H1 (cell line): ENCODE results near the gene SCAMP4. TPM values are rescaled to one million over a fixed set of nuclear protein-coding genes. Genes with fewer than 3 reads are reported as not detected.

Experiments
- CTCF ChIA-PET: fragments of 300-600 bp; sonication (Branson Sonifier 250); formaldehyde crosslinking; loops from one replicate; lab custom pipeline; 2021; ENCODE audit not compliant: partially characterized antibody; lab: Charles Lee
- POLR2A ChIA-PET: fragments of 300-600 bp; sonication (Branson Sonifier 250); formaldehyde crosslinking; loops from one replicate; lab custom pipeline; 2021; ENCODE audit warnings: inconsistent platforms; ENCODE audit not compliant: partially characterized antibody; lab: Charles Lee
- DNase-seq, 2 experiments: peaks; one replicate each; pipeline versions ENCODE4 v3.0.0 to v3.0.0-alpha.2; 2010 to 2022; ENCODE audit warnings: low spot score in 2 of 2, low read depth in 1 of 2, mixed read lengths in 1 of 2
- FAIRE-seq: peaks from 2 replicates; lab custom pipeline; 2011; peaks lifted over from hg19 to GRCh38; lab: Jason Lieb, UNC
- H2AFZ ChIP-seq: 2 replicates; pipeline ENCODE4 v1.8.1; 2012; ENCODE audit warnings: low read length, inconsistent platforms
- H2AK5ac ChIP-seq: 2 replicates; pipeline ENCODE4 v1.6.1; 2013; ENCODE audit warnings: low read depth, low read length
- H2BK120ac ChIP-seq: replicated peaks from 2 replicates; pipeline ENCODE3; 2013; ENCODE audit warnings: low read depth, low read length, inconsistent platforms
- H2BK12ac ChIP-seq: 2 replicates; pipeline ENCODE4 v1.6.1; 2013; ENCODE audit warnings: low read depth, low read length
- H2BK15ac ChIP-seq: 2 replicates; pipeline ENCODE4 v1.6.1; 2013; ENCODE audit warnings: low read length
- H2BK20ac ChIP-seq: 2 replicates; pipeline ENCODE4 v1.6.1; 2013; ENCODE audit warnings: low read length
- H2BK5ac ChIP-seq: 2 replicates; pipeline ENCODE4 v1.6.1; 2013; ENCODE audit warnings: low read depth, low read length
- H3K14ac ChIP-seq: 2 replicates; pipeline ENCODE4 v1.6.1; 2013; ENCODE audit warnings: inconsistent platforms; ENCODE audit not compliant: insufficient read length
- H3K18ac ChIP-seq: 2 replicates; pipeline ENCODE4 v1.6.1; 2013; ENCODE audit warnings: low read length; ENCODE audit errors: extremely low read depth
- H3K23ac ChIP-seq: 2 replicates; pipeline ENCODE4 v1.6.1; 2013; ENCODE audit warnings: inconsistent platforms; ENCODE audit not compliant: insufficient read length
- H3K23me2 ChIP-seq: 2 replicates; pipeline ENCODE4 v1.6.1; 2013; ENCODE audit warnings: low read depth, low read length
- H3K27ac ChIP-seq: 2 replicates; pipeline ENCODE4 v1.6.1; 2011; ENCODE audit warnings: low read depth, low read length, inconsistent platforms
- H3K27me3 ChIP-seq, 4 experiments: replicated peaks in 1 of 4; 1 replicate in 1 of 4; 2 replicates in 3 of 4; pipeline versions ENCODE4 v1.6.1 to v1.8.1; 2011 to 2013; ENCODE audit warnings: low read length in 3 of 4, mild to moderate bottlenecking in 3 of 4, inconsistent platforms in 2 of 4, mixed read lengths in 2 of 4, moderate library complexity in 1 of 4; ENCODE audit not compliant: control insufficient read depth in 3 of 4, insufficient read depth in 3 of 4; ENCODE audit errors: extremely low read depth in 1 of 4
- H3K36me3 ChIP-seq, 4 experiments: 2 replicates each; pipeline versions ENCODE4 v1.6.1 to v1.8.1; 2011 to 2013; ENCODE audit warnings: mild to moderate bottlenecking in 4 of 4, low read length in 3 of 4, moderate library complexity in 2 of 4, control low read depth in 1 of 4, inconsistent platforms in 1 of 4; ENCODE audit not compliant: insufficient read depth in 4 of 4, control insufficient read depth in 2 of 4
- H3K4ac ChIP-seq: replicated peaks from 2 replicates; pipeline ENCODE3; 2013; ENCODE audit warnings: low read length, low read depth, mixed read lengths, inconsistent platforms; ENCODE audit not compliant: insufficient read length
- H3K4me1 ChIP-seq, 4 experiments: replicated peaks in 1 of 4; 1 replicate in 1 of 4; 2 replicates in 3 of 4; pipeline versions ENCODE4 v1.6.1 to v1.8.1; 2011 to 2013; ENCODE audit warnings: low read length in 3 of 4, inconsistent platforms in 2 of 4, mixed read lengths in 1 of 4; ENCODE audit not compliant: insufficient read depth in 4 of 4, control insufficient read depth in 3 of 4
- H3K4me2 ChIP-seq, 2 experiments: 2 replicates each; pipeline versions ENCODE4 v1.6.1 to v1.8.1; 2011 to 2013; ENCODE audit warnings: low read depth in 2 of 2, low read length in 2 of 2, control low read depth in 1 of 2, inconsistent platforms in 1 of 2, mild to moderate bottlenecking in 1 of 2; ENCODE audit not compliant: insufficient read depth in 1 of 2
- H3K4me3 ChIP-seq, 4 experiments: fragments of 200-600, 300-600 bp in 1 of 4; sonication (generic), shearing (Covaris generic), sonication (Bioruptor Twin) in 1 of 4; 2 replicates each; pipeline versions ENCODE4 v1.5.1 to v1.8.1; 2011 to 2016; ENCODE audit warnings: low read length in 4 of 4, low read depth in 3 of 4, control low read depth in 2 of 4, inconsistent platforms in 2 of 4, mild to moderate bottlenecking in 2 of 4, mixed read lengths in 1 of 4, moderate library complexity in 1 of 4; ENCODE audit not compliant: insufficient read depth in 2 of 4; ENCODE audit errors: extremely low read depth in 1 of 4
- H3K56ac ChIP-seq: replicated peaks from 2 replicates; pipeline ENCODE3; 2013; ENCODE audit warnings: low read depth, mild to moderate bottlenecking, mixed read lengths, low read length, inconsistent platforms; ENCODE audit not compliant: insufficient read length
- H3K79me1 ChIP-seq: 2 replicates; pipeline ENCODE4 v1.6.1; 2013; ENCODE audit warnings: low read depth, low read length, control low read depth
- H3K79me2 ChIP-seq, 2 experiments: 2 replicates each; pipeline versions ENCODE4 v1.6.1 to v1.8.1; 2012 to 2013; ENCODE audit warnings: low read length in 2 of 2, mild to moderate bottlenecking in 2 of 2, inconsistent platforms in 1 of 2; ENCODE audit not compliant: insufficient read depth in 2 of 2, control insufficient read depth in 1 of 2
- H3K9ac ChIP-seq, 4 experiments: replicated peaks in 1 of 4; 1 replicate in 1 of 4; 2 replicates in 3 of 4; pipeline versions ENCODE4 v1.6.1 to v1.8.1; 2011 to 2013; ENCODE audit warnings: low read depth in 3 of 4, low read length in 3 of 4, control low read depth in 2 of 4, mild to moderate bottlenecking in 2 of 4, moderate library complexity in 2 of 4, inconsistent platforms in 1 of 4; ENCODE audit errors: extremely low read depth in 1 of 4
- H3K9me3 ChIP-seq, 2 experiments: 2 replicates each; pipeline versions ENCODE4 v1.6.1 to v1.8.1; 2012 to 2013; ENCODE audit warnings: mild to moderate bottlenecking in 2 of 2, moderate library complexity in 2 of 2, control low read depth in 1 of 2, inconsistent platforms in 1 of 2, low read depth in 1 of 2, low read length in 1 of 2, mixed read lengths in 1 of 2; ENCODE audit not compliant: insufficient read depth in 2 of 2
- H4K20me1 ChIP-seq, 2 experiments: replicated peaks in 1 of 2; 2 replicates each; pipeline versions ENCODE3 to v1.8.1; 2011 to 2013; ENCODE audit warnings: inconsistent platforms in 2 of 2, low read length in 2 of 2, mild to moderate bottlenecking in 1 of 2; ENCODE audit not compliant: insufficient read depth in 2 of 2, control insufficient read depth in 1 of 2
- H4K5ac ChIP-seq: 2 replicates; pipeline ENCODE4 v1.6.1; 2013; ENCODE audit warnings: low read length, low read depth, mixed read lengths, inconsistent platforms; ENCODE audit not compliant: insufficient read length
- H4K8ac ChIP-seq: 2 replicates; pipeline ENCODE4 v1.8.0; 2013; ENCODE audit warnings: mild to moderate bottlenecking, moderate library complexity, low read length, inconsistent platforms; ENCODE audit not compliant: insufficient read depth; ENCODE audit errors: extremely low read depth
- H4K91ac ChIP-seq: replicated peaks from 2 replicates; pipeline ENCODE3; 2013; ENCODE audit warnings: low read length, mixed read lengths, inconsistent platforms; ENCODE audit not compliant: insufficient read length
- CBX5 ChIP-seq: fragments of 300-800, 300-1000 bp; sonication (generic); IDR thresholded peaks from 2 replicates; pipeline ENCODE4 v1.7.1; 2016; ENCODE audit warnings: antibody characterized with exemption, low read length, low read depth
- GTF2F1 ChIP-seq: IDR thresholded peaks from 2 replicates; pipeline ENCODE4 v1.6.1; 2012; ENCODE audit warnings: low read depth, low read length, improper control_type of control experiment, borderline replicate concordance
- HDAC2 ChIP-seq, 2 experiments: fragments of 300-600 bp in 1 of 2; sonication (generic) in 1 of 2; IDR thresholded peaks; 2 replicates each; pipeline ENCODE4 v1.6.1; 2011 to 2012; ENCODE audit warnings: low read depth in 2 of 2, low read length in 2 of 2, mild to moderate bottlenecking in 2 of 2, moderate library complexity in 2 of 2, borderline replicate concordance in 1 of 2, inconsistent platforms in 1 of 2
- KDM4A ChIP-seq: IDR thresholded peaks from one replicate; pipeline ENCODE4 v1.7.1; 2012; ENCODE audit warnings: low read depth, mild to moderate bottlenecking, moderate library complexity, low read length, inconsistent platforms; ENCODE audit not compliant: severe bottlenecking
- NANOG ChIP-seq: IDR thresholded peaks from 2 replicates; pipeline ENCODE4 v1.6.1; 2011; ENCODE audit warnings: low read length, low read depth, mild to moderate bottlenecking, inconsistent platforms; ENCODE audit not compliant: insufficient read depth, poor library complexity, severe bottlenecking
- RFX5 ChIP-seq: IDR thresholded peaks from 2 replicates; pipeline ENCODE4 v1.6.1; 2011; ENCODE audit warnings: low read depth, low read length, improper control_type of control experiment, borderline replicate concordance
- RXRA ChIP-seq: IDR thresholded peaks from 2 replicates; pipeline ENCODE4 v1.6.1; 2011; ENCODE audit warnings: low read depth, mild to moderate bottlenecking, low read length, moderate library complexity; ENCODE audit not compliant: insufficient read depth
- TAF7 ChIP-seq: optimal IDR thresholded peaks from 2 replicates; pipeline ENCODE3; 2011; ENCODE audit warnings: low read depth, mild to moderate bottlenecking, inconsistent platforms, low read length, moderate library complexity, borderline replicate concordance
- TEAD4 ChIP-seq: IDR thresholded peaks from 2 replicates; pipeline ENCODE4 v1.6.1; 2012; ENCODE audit warnings: low read depth, low read length, inconsistent platforms, mixed read lengths
- WGBS, 2 experiments: shearing (Covaris generic) in 1 of 2; methylation state at CpG; one replicate each; pipeline versions ENCODE4 v1.1.6 to v1.1.7; 2013 to 2015; ENCODE audit warnings: low lambda C conversion rate in 2 of 2, mixed read lengths in 2 of 2, inconsistent platforms in 1 of 2, low coverage in 1 of 2, missing lambda C conversion rate in 1 of 2; ENCODE audit not compliant: insufficient replicate concordance in 2 of 2, insufficient coverage in 1 of 2, insufficient read length in 1 of 2; ENCODE audit errors: extremely low coverage in 1 of 2, missing lambda C conversion rate in 1 of 2; 5-methylcytosine and 5-hydroxymethylcytosine counted together
- polyA plus RNA-seq, 7 experiments: library from polyadenylated mRNA; depleted of rRNA in 3 of 7; stranded (reverse) in 5 of 7; unstranded in 2 of 7; fragments of >200 nt in 5 of 7; fragments of 200-250 nt in 2 of 7; gene quantifications; 1 replicate in 5 of 7; 2 replicates in 1 of 7; 4 replicates in 1 of 7; pipeline versions ENCODE4 v1.2.1 to v1.2.3, GENCODE V29; 2011 to 2013; ENCODE audit warnings: missing spikeins in 2 of 7, mixed read lengths in 2 of 7
- total RNA-seq: library from RNA; stranded (reverse); fragmentation: NEBNext Ultra II Directional; extraction: Animal tissue kit (Norgen Biotek cat#: 25700); gene quantifications from 2 replicates; pipeline ENCODE4 v1.2.1, GENCODE V29; 2021
- TF ChIP-seq, protein P1 (sequence below): IDR thresholded peaks from 2 replicates; pipeline ENCODE4 v1.6.1; 2011; ENCODE audit warnings: low read length, improper control_type of control experiment

The SCAMP4 gene
- total and polyA plus RNA-seq, 2 of the 8 experiments (the other 6 are each of a cell fraction or from before 2014, with no cell fraction given), result 17.1 to 61.4 TPM

DNA sequence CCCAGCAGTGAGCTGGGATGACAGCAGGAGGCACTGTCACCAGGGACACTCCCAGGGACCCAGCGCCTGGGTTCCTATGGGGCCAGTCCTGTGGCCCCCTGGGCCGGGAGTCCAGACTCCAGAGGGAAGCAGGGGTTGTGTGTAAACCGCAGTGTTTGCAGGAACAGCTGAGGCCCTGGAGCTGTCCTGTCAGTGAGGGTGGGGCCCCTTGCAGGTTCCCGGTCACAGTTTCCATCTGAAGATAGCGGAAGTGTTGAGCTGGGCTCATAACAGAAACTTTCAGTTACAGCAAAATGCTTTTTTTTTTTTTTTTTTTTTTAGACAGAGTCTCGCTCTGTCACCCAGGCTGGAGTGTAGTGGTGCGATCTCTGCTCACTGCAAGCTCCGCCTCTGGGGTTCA is 18.1 kb downstream of the SCAMP4 start:
- Histone ChIP-seq H3K79me1 (peaks cover 3% of the 10 kb centered on the region; the same call in 1 of the 2 replicates), H3K4ac (no peak overlapping the region), H2BK20ac (no peak overlapping the region), H2BK12ac (no peak overlapping the region), H2BK5ac (no peak overlapping the region), H3K18ac (no peak overlapping the region), H3K4me1 (peaks cover 0 to 3% (median 0%) of the 10 kb centered on the region in 4 experiments; a peak in 1 of 7 replicates), H4K8ac (no peak overlapping the region), H3K79me2 (no peaks in the 10 kb centered on the region), H2BK120ac (no peak overlapping the region), H3K4me2 (no peak overlapping the region), H2AFZ (no peak overlapping the region), H3K23ac (no peak overlapping the region), H4K20me1 (peaks cover 3 to 6% of the 10 kb centered on the region in 2 experiments), H3K4me3 (no peak overlapping the region), H3K23me2 (no peaks in the 10 kb centered on the region), H3K9me3 (no peaks in the 10 kb centered on the region), H3K27ac (no peak overlapping the region), H4K5ac (no peak overlapping the region), H3K14ac (no peak overlapping the region), H2AK5ac (no peak overlapping the region), H3K56ac (no peak overlapping the region), H3K27me3 (no peaks in the 10 kb centered on the region; a peak in 1 of 7 replicates), H2BK15ac (no peak overlapping the region), H3K36me3 (peaks cover 9 to 41% (median 23%) of the 10 kb centered on the region in 4 experiments; a peak in 7 of 8 replicates), H3K9ac (no peak overlapping the region), H4K91ac (no peak overlapping the region)
- POLR2A ChIA-PET, result interaction anchor here (0.7 to 2.6 kb wide), 3 partner anchors 10 to 266 kb away, joined by 3 to 12 read pairs (median 8); no protein-coding TSS in a partner anchor
- CTCF ChIA-PET, result interaction anchor here (1.3 to 6.5 kb wide), 4 partner anchors 9 to 33 kb away, joined by 3 to 39 read pairs (median 5); no protein-coding TSS in a partner anchor
- DNase-seq (no peak), FAIRE-seq (no peak)
- 99% methylated on average over 5 of the region's 8 CpGs; no CpG with 5 or more reads in 1 of the 2 experiments for WGBS, 2 experiments
- TF ChIP-seq RXRA (no peak), TAF7 (no peak), KDM4A (no peak), CBX5 (no peak), HDAC2 (IDR thresholded peaks at IDR 0.05; ENCODE audit: borderline replicate concordance in 1 of 2, low read depth in 2 of 2, low read length in 2 of 2) (no peak), TEAD4 (no peak), RFX5 (no peak), NANOG (no peak), GTF2F1 (no peak)
- TF ChIP-seq, protein P1, sequence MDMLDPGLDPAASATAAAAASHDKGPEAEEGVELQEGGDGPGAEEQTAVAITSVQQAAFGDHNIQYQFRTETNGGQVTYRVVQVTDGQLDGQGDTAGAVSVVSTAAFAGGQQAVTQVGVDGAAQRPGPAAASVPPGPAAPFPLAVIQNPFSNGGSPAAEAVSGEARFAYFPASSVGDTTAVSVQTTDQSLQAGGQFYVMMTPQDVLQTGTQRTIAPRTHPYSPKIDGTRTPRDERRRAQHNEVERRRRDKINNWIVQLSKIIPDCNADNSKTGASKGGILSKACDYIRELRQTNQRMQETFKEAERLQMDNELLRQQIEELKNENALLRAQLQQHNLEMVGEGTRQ, result no peak
